DOHH2 (cell line): ENCODE results near the gene VWF.

Experiments
- EZH2phosphoT487 ChIP-seq: fragments of 200-600 bp; sonication (generic); IDR thresholded peaks from 2 replicates; pipeline ENCODE4 v1.6.1; 2017; ENCODE audit warnings: borderline replicate concordance, mild to moderate bottlenecking, antibody characterized with exemption, low read length, moderate library complexity, mixed read lengths
- TF ChIP-seq, protein P1 (sequence below): fragments of 200-600 bp; sonication (generic); IDR thresholded peaks from one replicate; pipeline ENCODE4 v1.5.1; 2014; ENCODE audit warnings: antibody characterized with exemption, mild to moderate bottlenecking, low read depth, low read length; ENCODE audit not compliant: poor library complexity, severe bottlenecking

DNA sequence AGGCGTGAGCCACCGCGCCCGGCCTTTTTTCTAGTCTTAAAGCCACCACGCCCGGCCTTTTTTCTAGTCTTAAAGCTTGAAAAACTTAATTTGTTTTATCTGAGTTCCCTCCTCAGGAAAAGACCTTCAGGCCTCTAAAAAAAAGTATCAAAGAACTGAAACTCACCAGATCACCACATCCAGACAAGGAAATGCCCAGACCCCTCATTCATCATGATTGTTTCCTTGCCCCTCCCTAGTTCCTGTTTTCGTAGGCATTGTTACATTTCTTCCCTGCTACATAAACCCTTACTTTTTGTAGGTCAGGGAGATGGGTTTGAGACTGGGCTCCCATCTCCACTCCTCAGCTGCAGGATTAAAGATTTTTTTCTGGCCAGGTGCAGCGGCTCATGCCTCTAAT, 21.1 kb upstream of the VWF start:
- TF ChIP-seq, protein P1, sequence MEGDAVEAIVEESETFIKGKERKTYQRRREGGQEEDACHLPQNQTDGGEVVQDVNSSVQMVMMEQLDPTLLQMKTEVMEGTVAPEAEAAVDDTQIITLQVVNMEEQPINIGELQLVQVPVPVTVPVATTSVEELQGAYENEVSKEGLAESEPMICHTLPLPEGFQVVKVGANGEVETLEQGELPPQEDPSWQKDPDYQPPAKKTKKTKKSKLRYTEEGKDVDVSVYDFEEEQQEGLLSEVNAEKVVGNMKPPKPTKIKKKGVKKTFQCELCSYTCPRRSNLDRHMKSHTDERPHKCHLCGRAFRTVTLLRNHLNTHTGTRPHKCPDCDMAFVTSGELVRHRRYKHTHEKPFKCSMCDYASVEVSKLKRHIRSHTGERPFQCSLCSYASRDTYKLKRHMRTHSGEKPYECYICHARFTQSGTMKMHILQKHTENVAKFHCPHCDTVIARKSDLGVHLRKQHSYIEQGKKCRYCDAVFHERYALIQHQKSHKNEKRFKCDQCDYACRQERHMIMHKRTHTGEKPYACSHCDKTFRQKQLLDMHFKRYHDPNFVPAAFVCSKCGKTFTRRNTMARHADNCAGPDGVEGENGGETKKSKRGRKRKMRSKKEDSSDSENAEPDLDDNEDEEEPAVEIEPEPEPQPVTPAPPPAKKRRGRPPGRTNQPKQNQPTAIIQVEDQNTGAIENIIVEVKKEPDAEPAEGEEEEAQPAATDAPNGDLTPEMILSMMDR: no peak
- no peak for TF ChIP-seq EZH2phosphoT487
